Activated T-helper 1 cell treated with anti-CD3 and anti-CD28 coated beads, Interleukin-12 subunit alpha, Interleukin-12 subunit beta, Interleukin-2, Interleukin-4 antibody, amounts not matched to agents 30 ng/mL and 10 ng/mL and 1 ng/mL, durations not matched to agents 14 hours and 24 hours and 36 hours (primary cell): ENCODE measurements around the gene LRMDA. TPM values are rescaled to one million over a fixed set of nuclear protein-coding genes. Genes with fewer than 3 reads are reported as not detected.

Experiments used
- DNase-seq: peaks from one replicate; pipeline ENCODE4 v3.0.0; 2021; ENCODE audit warnings: low spot score
- H3K27ac Mint-ChIP-seq: one replicate; pipeline ENCODE4 v1.8.0; 2021; ENCODE audit warnings: mild to moderate bottlenecking, mixed read lengths
- H3K27me3 Mint-ChIP-seq: one replicate; pipeline ENCODE4 v1.8.0; 2022; ENCODE audit warnings: mild to moderate bottlenecking, moderate library complexity, mixed read lengths; ENCODE audit not compliant: insufficient read depth
- H3K36me3 Mint-ChIP-seq: one replicate; pipeline ENCODE4 v1.8.0; 2021; ENCODE audit warnings: low read depth, mixed read lengths
- H3K4me1 Mint-ChIP-seq: one replicate; pipeline ENCODE4 v1.8.0; 2021; ENCODE audit warnings: low read depth, mixed read lengths
- H3K4me3 Mint-ChIP-seq: one replicate; pipeline ENCODE4 v1.8.0; 2021; ENCODE audit warnings: mild to moderate bottlenecking, moderate library complexity, mixed read lengths
- H3K9me3 Mint-ChIP-seq: one replicate; pipeline ENCODE4 v1.8.0; 2021; ENCODE audit warnings: mixed read lengths
- intact Hi-C: fragments of 100-400 bp; cut with micrococcal nuclease; formaldehyde crosslinking; loops from one replicate; pipeline ENCODE4 v1.15.1; 2024
- total RNA-seq: library from RNA; stranded (reverse); gene quantifications from 2 replicates; pipeline ENCODE4 v1.2.3, GENCODE V29; 2022

The LRMDA gene
- total RNA-seq, 1 donor from 2014 or later = not detected

GRCh38 chr10:76444034-76444800 lies 1012.8 kb downstream of the LRMDA start:
- no peak for DNase-seq
- Mint-ChIP-seq H3K9me3 (no peaks in the 10 kb centered on the region), H3K4me3 (no peak overlapping the region), H3K4me1 (no peaks in the 10 kb centered on the region), H3K36me3 (no peaks in the 10 kb centered on the region), H3K27ac (no peak overlapping the region), H3K27me3 (peaks cover 1% of the 10 kb centered on the region)
- intact Hi-C loops = no loop called here

GRCh38 chr10:76447578-76447977 lies 1016.2 kb downstream of the LRMDA start:
- intact Hi-C loops = no loop called here
- Mint-ChIP-seq H3K36me3 (no peaks in the 10 kb centered on the region), H3K4me3 (no peak overlapping the region), H3K9me3 (no peaks in the 10 kb centered on the region), H3K27me3 (peaks cover 1% of the 10 kb centered on the region), H3K4me1 (no peaks in the 10 kb centered on the region), H3K27ac (no peak overlapping the region)
- DNase-seq = no peak

GRCh38 chr10:76451911-76452310 lies 1020.5 kb downstream of the LRMDA start:
- H3K27me3 Mint-ChIP-seq = peaks cover under 1% of the 10 kb centered on the region

GRCh38 chr10:76453332-76453731 lies 1021.9 kb downstream of the LRMDA start:
- intact Hi-C loops = no loop called here
- Mint-ChIP-seq H3K36me3 (no peaks in the 10 kb centered on the region), H3K27me3 (no peaks in the 10 kb centered on the region), H3K27ac (no peak overlapping the region), H3K9me3 (peaks cover 4% of the 10 kb centered on the region), H3K4me1 (no peaks in the 10 kb centered on the region), H3K4me3 (no peak overlapping the region)
- DNase-seq = no peak

More at GRCh38 chr10:76451911-76452310, 1020.5 kb downstream of the LRMDA start:
- no peak for DNase-seq
- H3K27ac Mint-ChIP-seq = no peak overlapping the region
- no peaks in the 10 kb centered on the region for H3K4me1 Mint-ChIP-seq
- no peak overlapping the region for H3K4me3 Mint-ChIP-seq
- H3K9me3 Mint-ChIP-seq = peaks cover 4% of the 10 kb centered on the region
- H3K36me3 Mint-ChIP-seq = no peaks in the 10 kb centered on the region
- intact Hi-C loops = no loop called here

GRCh38 chr10:76453997-76454396 lies 1022.6 kb downstream of the LRMDA start:
- Mint-ChIP-seq H3K9me3 (peaks cover 4% of the 10 kb centered on the region), H3K36me3 (no peaks in the 10 kb centered on the region), H3K4me1 (no peaks in the 10 kb centered on the region), H3K4me3 (no peak overlapping the region), H3K27me3 (no peaks in the 10 kb centered on the region), H3K27ac (no peak overlapping the region)
- DNase-seq = no peak
- intact Hi-C loops = no loop called here

GRCh38 chr10:76454506-76455140 lies 1023.2 kb downstream of the LRMDA start:
- H3K27ac Mint-ChIP-seq = no peak overlapping the region
- no peaks in the 10 kb centered on the region for H3K27me3 Mint-ChIP-seq
- H3K4me3 Mint-ChIP-seq = no peak overlapping the region
- no peaks in the 10 kb centered on the region for H3K36me3 Mint-ChIP-seq
- no peaks in the 10 kb centered on the region for H3K4me1 Mint-ChIP-seq
- peaks cover 4% of the 10 kb centered on the region for H3K9me3 Mint-ChIP-seq
- intact Hi-C loops = no loop called here
- no peak for DNase-seq

- H3K9me3 Mint-ChIP-seq = peaks cover 4% of the 10 kb centered on the region
- H3K4me3 Mint-ChIP-seq = no peak overlapping the region
- no peaks in the 10 kb centered on the region for H3K27me3 Mint-ChIP-seq
- DNase-seq = no peak
- H3K4me1 Mint-ChIP-seq = no peaks in the 10 kb centered on the region
- intact Hi-C loops = no loop called here
- H3K27ac Mint-ChIP-seq = no peak overlapping the region
- no peaks in the 10 kb centered on the region for H3K36me3 Mint-ChIP-seq
Measured at GRCh38 chr10:76456197-76456596, 1024.8 kb downstream of the LRMDA start.

GRCh38 chr10:76459016-76459730 lies 1027.7 kb downstream of the LRMDA start:
- Mint-ChIP-seq H3K4me3 (no peak overlapping the region), H3K36me3 (no peaks in the 10 kb centered on the region), H3K4me1 (no peaks in the 10 kb centered on the region), H3K9me3 (no peaks in the 10 kb centered on the region), H3K27ac (no peak overlapping the region), H3K27me3 (no peaks in the 10 kb centered on the region)
- intact Hi-C loops = no loop called here
- DNase-seq = no peak

- Mint-ChIP-seq H3K4me3 (no peak overlapping the region), H3K4me1 (no peaks in the 10 kb centered on the region), H3K27me3 (no peaks in the 10 kb centered on the region), H3K36me3 (no peaks in the 10 kb centered on the region), H3K27ac (no peak overlapping the region), H3K9me3 (no peaks in the 10 kb centered on the region)
- DNase-seq = no peak
- intact Hi-C loops = no loop called here
Measured at GRCh38 chr10:76461024-76461423, 1029.6 kb downstream of the LRMDA start.

GRCh38 chr10:76463111-76463510 lies 1031.7 kb downstream of the LRMDA start:
- no peak for DNase-seq
- Mint-ChIP-seq H3K9me3 (no peaks in the 10 kb centered on the region), H3K36me3 (no peaks in the 10 kb centered on the region)

GRCh38 chr10:76466836-76467503 lies 1035.5 kb downstream of the LRMDA start:
- intact Hi-C loops = no loop called here
- Mint-ChIP-seq H3K9me3 (no peaks in the 10 kb centered on the region), H3K36me3 (no peaks in the 10 kb centered on the region), H3K4me1 (no peaks in the 10 kb centered on the region), H3K27me3 (no peaks in the 10 kb centered on the region), H3K4me3 (no peak overlapping the region), H3K27ac (no peak overlapping the region)
- DNase-seq = no peak

More at GRCh38 chr10:76463111-76463510, 1031.7 kb downstream of the LRMDA start:
- Mint-ChIP-seq H3K27me3 (no peaks in the 10 kb centered on the region), H3K4me1 (no peaks in the 10 kb centered on the region), H3K4me3 (no peak overlapping the region), H3K27ac (no peak overlapping the region)
- intact Hi-C loops = no loop called here

GRCh38 chr10:76469675-76470074 lies 1038.3 kb downstream of the LRMDA start:
- Mint-ChIP-seq H3K4me1 (no peaks in the 10 kb centered on the region), H3K27ac (no peak overlapping the region), H3K27me3 (no peaks in the 10 kb centered on the region), H3K9me3 (no peaks in the 10 kb centered on the region), H3K36me3 (no peaks in the 10 kb centered on the region), H3K4me3 (no peak overlapping the region)
- intact Hi-C loops = no loop called here
- no peak for DNase-seq
